Measurements from ENCODE around the gene GET4.

DNA sequence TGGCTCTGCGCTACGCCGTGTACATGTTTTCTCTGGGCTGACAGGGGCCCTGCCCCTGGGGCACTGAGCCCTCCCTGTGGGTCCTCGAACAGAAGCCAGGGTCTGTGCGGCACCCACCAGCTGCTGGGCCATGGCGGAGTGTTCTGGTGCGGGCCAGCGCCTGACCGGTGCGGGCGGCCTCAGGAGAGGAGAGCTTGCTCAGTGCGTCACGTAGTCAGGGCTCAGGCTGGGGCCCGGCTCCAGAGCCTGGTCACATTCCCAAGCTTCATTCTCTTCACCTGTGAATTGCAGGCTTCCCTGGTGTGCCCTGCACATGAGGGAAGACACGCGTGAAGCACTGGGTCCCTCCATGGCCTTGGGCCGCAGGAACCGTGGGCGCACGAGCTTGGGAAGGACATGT, 15.5 kb downstream of the GET4 start:
- TF ChIP-seq, protein P1, sequence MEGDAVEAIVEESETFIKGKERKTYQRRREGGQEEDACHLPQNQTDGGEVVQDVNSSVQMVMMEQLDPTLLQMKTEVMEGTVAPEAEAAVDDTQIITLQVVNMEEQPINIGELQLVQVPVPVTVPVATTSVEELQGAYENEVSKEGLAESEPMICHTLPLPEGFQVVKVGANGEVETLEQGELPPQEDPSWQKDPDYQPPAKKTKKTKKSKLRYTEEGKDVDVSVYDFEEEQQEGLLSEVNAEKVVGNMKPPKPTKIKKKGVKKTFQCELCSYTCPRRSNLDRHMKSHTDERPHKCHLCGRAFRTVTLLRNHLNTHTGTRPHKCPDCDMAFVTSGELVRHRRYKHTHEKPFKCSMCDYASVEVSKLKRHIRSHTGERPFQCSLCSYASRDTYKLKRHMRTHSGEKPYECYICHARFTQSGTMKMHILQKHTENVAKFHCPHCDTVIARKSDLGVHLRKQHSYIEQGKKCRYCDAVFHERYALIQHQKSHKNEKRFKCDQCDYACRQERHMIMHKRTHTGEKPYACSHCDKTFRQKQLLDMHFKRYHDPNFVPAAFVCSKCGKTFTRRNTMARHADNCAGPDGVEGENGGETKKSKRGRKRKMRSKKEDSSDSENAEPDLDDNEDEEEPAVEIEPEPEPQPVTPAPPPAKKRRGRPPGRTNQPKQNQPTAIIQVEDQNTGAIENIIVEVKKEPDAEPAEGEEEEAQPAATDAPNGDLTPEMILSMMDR (tag by site-specific recombination; IDR thresholded peaks at IDR 0.05), result no peak
- TF ChIP-seq, protein P2, sequence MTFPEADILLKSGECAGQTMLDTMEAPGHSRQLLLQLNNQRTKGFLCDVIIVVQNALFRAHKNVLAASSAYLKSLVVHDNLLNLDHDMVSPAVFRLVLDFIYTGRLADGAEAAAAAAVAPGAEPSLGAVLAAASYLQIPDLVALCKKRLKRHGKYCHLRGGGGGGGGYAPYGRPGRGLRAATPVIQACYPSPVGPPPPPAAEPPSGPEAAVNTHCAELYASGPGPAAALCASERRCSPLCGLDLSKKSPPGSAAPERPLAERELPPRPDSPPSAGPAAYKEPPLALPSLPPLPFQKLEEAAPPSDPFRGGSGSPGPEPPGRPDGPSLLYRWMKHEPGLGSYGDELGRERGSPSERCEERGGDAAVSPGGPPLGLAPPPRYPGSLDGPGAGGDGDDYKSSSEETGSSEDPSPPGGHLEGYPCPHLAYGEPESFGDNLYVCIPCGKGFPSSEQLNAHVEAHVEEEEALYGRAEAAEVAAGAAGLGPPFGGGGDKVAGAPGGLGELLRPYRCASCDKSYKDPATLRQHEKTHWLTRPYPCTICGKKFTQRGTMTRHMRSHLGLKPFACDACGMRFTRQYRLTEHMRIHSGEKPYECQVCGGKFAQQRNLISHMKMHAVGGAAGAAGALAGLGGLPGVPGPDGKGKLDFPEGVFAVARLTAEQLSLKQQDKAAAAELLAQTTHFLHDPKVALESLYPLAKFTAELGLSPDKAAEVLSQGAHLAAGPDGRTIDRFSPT (tag by site-specific recombination; IDR thresholded peaks at IDR 0.05), result no peak
- TF ChIP-seq ZNF701 (tag by site-specific recombination; IDR thresholded peaks at IDR 0.05), result no peak
- TF ChIP-seq, protein P3, sequence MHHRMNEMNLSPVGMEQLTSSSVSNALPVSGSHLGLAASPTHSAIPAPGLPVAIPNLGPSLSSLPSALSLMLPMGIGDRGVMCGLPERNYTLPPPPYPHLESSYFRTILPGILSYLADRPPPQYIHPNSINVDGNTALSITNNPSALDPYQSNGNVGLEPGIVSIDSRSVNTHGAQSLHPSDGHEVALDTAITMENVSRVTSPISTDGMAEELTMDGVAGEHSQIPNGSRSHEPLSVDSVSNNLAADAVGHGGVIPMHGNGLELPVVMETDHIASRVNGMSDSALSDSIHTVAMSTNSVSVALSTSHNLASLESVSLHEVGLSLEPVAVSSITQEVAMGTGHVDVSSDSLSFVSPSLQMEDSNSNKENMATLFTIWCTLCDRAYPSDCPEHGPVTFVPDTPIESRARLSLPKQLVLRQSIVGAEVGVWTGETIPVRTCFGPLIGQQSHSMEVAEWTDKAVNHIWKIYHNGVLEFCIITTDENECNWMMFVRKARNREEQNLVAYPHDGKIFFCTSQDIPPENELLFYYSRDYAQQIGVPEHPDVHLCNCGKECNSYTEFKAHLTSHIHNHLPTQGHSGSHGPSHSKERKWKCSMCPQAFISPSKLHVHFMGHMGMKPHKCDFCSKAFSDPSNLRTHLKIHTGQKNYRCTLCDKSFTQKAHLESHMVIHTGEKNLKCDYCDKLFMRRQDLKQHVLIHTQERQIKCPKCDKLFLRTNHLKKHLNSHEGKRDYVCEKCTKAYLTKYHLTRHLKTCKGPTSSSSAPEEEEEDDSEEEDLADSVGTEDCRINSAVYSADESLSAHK (tag by site-specific recombination; IDR thresholded peaks at IDR 0.05), result no peak
- TF ChIP-seq ZNF768 (tag by site-specific recombination; IDR thresholded peaks at IDR 0.05), result no peak
